Esophagus squamous epithelium (tissue), 4 donors: ENCODE data around the gene DHCR7.

Experiments
- CTCF ChIP-seq, 6 experiments: fragments of 450-650 bp in 4 of 6; fragments of 200-600 bp in 2 of 6; sonication (generic) in 2 of 6; IDR thresholded peaks; one replicate each; pipeline ENCODE4 v1.5.1; 2016 to 2019; ENCODE audit warnings: antibody characterized with exemption in 6 of 6, mild to moderate bottlenecking in 4 of 6, moderate library complexity in 4 of 6
- POLR2A ChIP-seq, 4 donors: fragments of 450-650 bp; IDR thresholded peaks; one replicate each; pipeline ENCODE4 v1.6.1; 2017; ENCODE audit warnings: antibody characterized with exemption in 4 of 4, mild to moderate bottlenecking in 4 of 4, moderate library complexity in 3 of 4

- no peak for TF ChIP-seq CTCF (IDR thresholded peaks at IDR 0.05)
- no peak for TF ChIP-seq POLR2A (IDR thresholded peaks at IDR 0.05)
Measured at GRCh38 chr11:71470946-71471345, 22.8 kb upstream of the DHCR7 start.
